NCI-H2107 treated with DMSO at 0.1 percent for 48 hours (cell line): ENCODE measurements around the gene ANTKMT.

Experiments used
- DNase-seq: peaks from one replicate; lab custom pipeline; 2025; ENCODE audit not compliant: unreplicated experiment; lab: John Stamatoyannopoulos, UW

Gene ANTKMT

GRCh38 chr16:761625-762513 lies 40.9 kb downstream of the ANTKMT start:
- no peak for DNase-seq

- no peak for DNase-seq
These were observed 41.8 kb downstream of the ANTKMT start for GRCh38 chr16:762595-763268.

- no peak for DNase-seq
These were observed 42.6 kb downstream of the ANTKMT start for GRCh38 chr16:763369-764183.

- no peak for DNase-seq
These were observed 43.3 kb downstream of the ANTKMT start for GRCh38 chr16:764184-764750.

GRCh38 chr16:764848-765487 lies 44.0 kb downstream of the ANTKMT start:
- no peak for DNase-seq

GRCh38 chr16:765488-765865 lies 44.5 kb downstream of the ANTKMT start:
- DNase-seq = no peak

- DNase-seq = no peak
These were observed 45.3 kb downstream of the ANTKMT start for GRCh38 chr16:766008-766819.

- DNase-seq = no peak
These were observed 46.1 kb downstream of the ANTKMT start for GRCh38 chr16:766820-767640.

- no peak for DNase-seq
These were observed 46.8 kb downstream of the ANTKMT start for GRCh38 chr16:767743-768235.

- no peak for DNase-seq
These were observed 47.5 kb downstream of the ANTKMT start for GRCh38 chr16:768428-768827.

- no peak for DNase-seq
These were observed 48.3 kb downstream of the ANTKMT start for GRCh38 chr16:769184-769784.

- DNase-seq = no peak
These were observed 49.0 kb downstream of the ANTKMT start for GRCh38 chr16:769934-770333.

- no peak for DNase-seq
These were observed 49.5 kb downstream of the ANTKMT start for GRCh38 chr16:770411-770810.
